GM23338 (cell line): ENCODE results near the gene TBRG4. TPM values are rescaled to one million over a fixed set of nuclear protein-coding genes. Genes with fewer than 3 reads are reported as not detected.

ENCODE experiments used
- ETS1 ChIP-seq: IDR thresholded peaks from 2 replicates; pipeline ENCODE4 v1.6.1; 2016; ENCODE audit warnings: antibody characterized with exemption
- EZH2 ChIP-seq: fragments of 200-600 bp; sonication (generic); IDR thresholded peaks from one replicate; pipeline ENCODE4 v1.8.0; 2017; ENCODE audit warnings: antibody characterized with exemption, mild to moderate bottlenecking, low read depth; ENCODE audit not compliant: unreplicated experiment
- EZH2phosphoT487 ChIP-seq: fragments of 200-600 bp; sonication (generic); IDR thresholded peaks from one replicate; pipeline ENCODE4 v1.8.1; 2018; ENCODE audit warnings: antibody characterized with exemption; ENCODE audit not compliant: unreplicated experiment
- REST ChIP-seq: IDR thresholded peaks from one replicate; pipeline ENCODE4 v1.6.1; 2018; ENCODE audit warnings: antibody characterized with exemption; ENCODE audit not compliant: unreplicated experiment
- ZNF114 ChIP-seq: fragments of 250-450 bp; sonication (Bioruptor Pico); IDR thresholded peaks from 2 replicates; pipeline ENCODE4 v1.5.0; 2020; ENCODE audit warnings: mild to moderate bottlenecking, moderate library complexity
- ZNF462 ChIP-seq: fragments of 250-450 bp; sonication (Bioruptor Pico); IDR thresholded peaks from 2 replicates; pipeline ENCODE4 v1.5.0; 2020; ENCODE audit warnings: mild to moderate bottlenecking, moderate library complexity
- polyA plus RNA-seq: library from polyadenylated mRNA; unstranded; fragments of >200 nt; fragmentation: Nextera tagmentation; extraction: Ambion mirVana; gene quantifications from 2 replicates; pipeline ENCODE4 v1.2.1, GENCODE V29; 2016
- total RNA-seq: library from RNA; depleted of rRNA; stranded (reverse); fragments of >200 nt; shearing (Covaris generic); gene quantifications from 2 replicates; pipeline ENCODE4 v1.2.3, GENCODE V29; 2014

TBRG4 gene
- total and polyA plus RNA-seq, 2 experiments from 2014 or later: 72.5 to 162 TPM

- no peak for TF ChIP-seq ZNF462 (CRISPR knock-in tag)
- TF ChIP-seq EZH2: no peak
- TF ChIP-seq ZNF114: no peak
- no peak for TF ChIP-seq ETS1
- TF ChIP-seq REST: no peak
- no peak for TF ChIP-seq EZH2phosphoT487
Observed at GRCh38 chr7:45098983-45099839, 12.3 kb downstream of the TBRG4 start (continued).
